ENCODE data around the gene CAB39. TPM values are rescaled to one million over a fixed set of nuclear protein-coding genes. Genes with fewer than 3 reads are reported as not detected.

Gene CAB39
- total and polyA plus RNA-seq, 2 donors (not counting 1 experiment from before 2014, with no cell fraction given) = 21.7 to 75.7 TPM

DNA sequence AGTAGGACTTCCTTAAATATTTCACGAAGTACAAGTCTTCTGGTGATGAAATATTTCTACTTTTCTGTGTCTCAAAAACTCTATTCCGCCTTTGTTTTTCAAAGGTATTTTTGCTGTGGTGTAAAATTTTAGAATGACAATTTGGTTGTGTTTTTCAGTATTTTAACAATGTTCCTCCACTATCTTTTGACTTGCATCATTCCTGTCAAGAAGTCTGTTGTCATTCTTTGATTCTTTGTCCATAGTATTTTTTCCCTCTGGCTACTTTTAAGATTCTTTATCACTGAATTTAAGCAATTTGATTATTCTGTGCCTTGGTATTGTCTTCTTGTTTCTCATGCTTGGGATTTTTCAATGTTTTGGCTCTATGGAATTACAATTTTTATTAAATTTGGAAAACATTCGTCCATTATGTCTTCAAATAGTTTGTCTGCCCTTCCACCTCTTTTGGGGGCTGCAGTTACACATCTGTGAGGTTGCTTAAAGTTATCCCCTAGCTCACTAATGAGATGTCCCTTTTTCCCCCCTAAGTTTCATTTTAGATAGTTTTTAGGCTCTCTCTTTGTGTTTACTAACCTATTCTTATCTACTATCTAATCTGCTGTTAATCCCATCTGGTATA lies 76.0 kb downstream of the CAB39 start:
- no peak for TF ChIP-seq EZH2 (IDR thresholded peaks at IDR 0.05; ENCODE audit: borderline replicate concordance, insufficient read depth, low read depth, low read length, poor library complexity, severe bottlenecking)
- TF ChIP-seq, protein P1, sequence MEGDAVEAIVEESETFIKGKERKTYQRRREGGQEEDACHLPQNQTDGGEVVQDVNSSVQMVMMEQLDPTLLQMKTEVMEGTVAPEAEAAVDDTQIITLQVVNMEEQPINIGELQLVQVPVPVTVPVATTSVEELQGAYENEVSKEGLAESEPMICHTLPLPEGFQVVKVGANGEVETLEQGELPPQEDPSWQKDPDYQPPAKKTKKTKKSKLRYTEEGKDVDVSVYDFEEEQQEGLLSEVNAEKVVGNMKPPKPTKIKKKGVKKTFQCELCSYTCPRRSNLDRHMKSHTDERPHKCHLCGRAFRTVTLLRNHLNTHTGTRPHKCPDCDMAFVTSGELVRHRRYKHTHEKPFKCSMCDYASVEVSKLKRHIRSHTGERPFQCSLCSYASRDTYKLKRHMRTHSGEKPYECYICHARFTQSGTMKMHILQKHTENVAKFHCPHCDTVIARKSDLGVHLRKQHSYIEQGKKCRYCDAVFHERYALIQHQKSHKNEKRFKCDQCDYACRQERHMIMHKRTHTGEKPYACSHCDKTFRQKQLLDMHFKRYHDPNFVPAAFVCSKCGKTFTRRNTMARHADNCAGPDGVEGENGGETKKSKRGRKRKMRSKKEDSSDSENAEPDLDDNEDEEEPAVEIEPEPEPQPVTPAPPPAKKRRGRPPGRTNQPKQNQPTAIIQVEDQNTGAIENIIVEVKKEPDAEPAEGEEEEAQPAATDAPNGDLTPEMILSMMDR (IDR thresholded peaks at IDR 0.05) = no peak
- no peaks in the 10 kb centered on the region for H3K27me3 Mint-ChIP-seq
- DNase-seq = no peak
- peaks cover 50% of the 10 kb centered on the region for H3K79me2 ChIP-seq (ENCODE audit: control insufficient read depth, insufficient read depth, low read length)
- ATAC-seq (ENCODE audit: low read depth) = no peak
- H3K9ac ChIP-seq (ENCODE audit: low read length) = no peak overlapping the region
- CTCF ChIA-PET = interaction anchor here (1.0 to 2.8 kb wide), 3 partner anchors 10 to 22 kb away, joined by 3 to 17 read pairs (median 6); no protein-coding TSS in a partner anchor
- H3K27ac ChIP-seq (ENCODE audit: low read length in 2 of 2) = no peak overlapping the region
- H3K9me3 ChIP-seq (ENCODE audit: control extremely low read depth in 1 of 3, control insufficient read depth in 2 of 3, insufficient read depth in 1 of 3, low read length in 2 of 3) = peaks cover 8 to 28% (median 15%) of the 10 kb centered on the region in 3 donors
- peaks cover 16 to 56% of the 10 kb centered on the region in 2 experiments for H3K36me3 ChIP-seq (replicated peaks in 1 of 2; ENCODE audit: control extremely low read depth in 1 of 2, control insufficient read depth in 1 of 2, extremely low read depth in 1 of 2, insufficient read depth in 2 of 2, low read length in 1 of 2)
- H3K27me3 ChIP-seq (replicated peaks in 1 of 4; ENCODE audit: control extremely low read depth in 1 of 4, control insufficient read depth in 3 of 4, insufficient read depth in 4 of 4, low read length in 3 of 4) = no peaks in the 10 kb centered on the region
- peaks cover 14% of the 10 kb centered on the region for H3K9me3 Mint-ChIP-seq (ENCODE audit: insufficient read depth)
- H3K27ac Mint-ChIP-seq = no peak overlapping the region
- no peak overlapping the region for H3K4me3 ChIP-seq (ENCODE audit: control extremely low read depth in 1 of 5, extremely low read depth in 1 of 5, insufficient read depth in 1 of 5, low read depth in 2 of 5, low read length in 4 of 5)
- H2AFZ ChIP-seq (ENCODE audit: insufficient read depth, low read depth, low read length, poor library complexity, severe bottlenecking) = no peak overlapping the region
- peaks cover 26% of the 10 kb centered on the region for H3K4me1 Mint-ChIP-seq
- H3K4me2 ChIP-seq (replicated peaks; ENCODE audit: low read depth, low read length, poor library complexity, severe bottlenecking) = no peak overlapping the region
- WGBS (ENCODE audit: insufficient coverage) = no CpG with 5 or more reads among the region's 3 CpGs
- POLR2A ChIA-PET = no interaction called here
- H3K4me1 ChIP-seq (ENCODE audit: control insufficient read depth in 2 of 2, insufficient read depth in 2 of 2, low read length in 2 of 2) = peaks cover 1 to 14% of the 10 kb centered on the region in 2 donors
- H3K4me3 Mint-ChIP-seq = no peak overlapping the region
- peaks cover 14% of the 10 kb centered on the region for H4K20me1 ChIP-seq (ENCODE audit: control insufficient read depth, insufficient read depth, low read length, poor library complexity, severe bottlenecking)
- intact Hi-C loops (cut with micrococcal nuclease) = no loop called here

DNA sequence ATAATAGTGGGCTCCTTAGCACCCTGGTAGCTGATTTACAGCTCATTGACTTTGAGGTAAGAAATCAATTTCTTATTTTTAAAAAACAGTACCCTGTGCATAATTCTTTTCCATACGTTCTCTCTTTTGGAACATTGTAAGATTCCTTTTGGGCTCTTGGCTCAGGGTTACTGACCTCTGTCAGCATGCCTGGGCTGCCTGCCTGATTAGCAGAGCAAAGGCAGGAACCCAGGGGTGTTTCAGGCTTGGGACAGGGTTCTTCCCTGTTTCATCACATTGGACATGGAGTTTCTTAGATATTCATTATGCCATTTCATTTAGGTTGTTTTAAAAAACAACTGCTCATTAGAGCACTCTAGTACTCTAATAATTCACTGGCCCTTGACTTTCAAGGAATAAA lies 78.3 kb downstream of the CAB39 start:
- Mint-ChIP-seq H3K4me3 (no peak overlapping the region), H3K27me3 (no peaks in the 10 kb centered on the region), H3K4me1 (peaks cover 17% of the 10 kb centered on the region), H3K27ac (peak overlapping the region; percentile 77), H3K9me3 (ENCODE audit: insufficient read depth) (peaks cover 14% of the 10 kb centered on the region)
- Histone ChIP-seq H4K20me1 (ENCODE audit: control insufficient read depth, insufficient read depth, low read length, poor library complexity, severe bottlenecking) (peaks cover 8% of the 10 kb centered on the region), H3K79me2 (ENCODE audit: control insufficient read depth, insufficient read depth, low read length) (peaks cover 34% of the 10 kb centered on the region), H3K4me1 (ENCODE audit: control insufficient read depth in 2 of 2, insufficient read depth in 2 of 2, low read length in 2 of 2) (peaks cover 11% of the 10 kb centered on the region in 2 donors), H3K9ac (ENCODE audit: low read length) (no peak overlapping the region), H3K9me3 (ENCODE audit: control extremely low read depth in 1 of 3, control insufficient read depth in 2 of 3, insufficient read depth in 1 of 3, low read length in 2 of 3) (peaks cover 8 to 28% (median 10%) of the 10 kb centered on the region in 3 donors), H3K4me2 (replicated peaks; ENCODE audit: low read depth, low read length, poor library complexity, severe bottlenecking) (no peak overlapping the region), H3K36me3 (replicated peaks in 1 of 2; ENCODE audit: control extremely low read depth in 1 of 2, control insufficient read depth in 1 of 2, extremely low read depth in 1 of 2, insufficient read depth in 2 of 2, low read length in 1 of 2) (peaks cover 13 to 73% of the 10 kb centered on the region in 2 experiments), H3K27ac (ENCODE audit: low read length in 2 of 2) (no peak overlapping the region), H3K27me3 (replicated peaks in 1 of 4; ENCODE audit: control extremely low read depth in 1 of 4, control insufficient read depth in 3 of 4, insufficient read depth in 4 of 4, low read length in 3 of 4) (no peaks in the 10 kb centered on the region), H2AFZ (ENCODE audit: insufficient read depth, low read depth, low read length, poor library complexity, severe bottlenecking) (no peak overlapping the region), H3K4me3 (ENCODE audit: control extremely low read depth in 1 of 5, extremely low read depth in 1 of 5, insufficient read depth in 1 of 5, low read depth in 2 of 5, low read length in 4 of 5) (no peak overlapping the region)
- CTCF ChIA-PET = interaction anchor here (0.9 to 1.4 kb wide), 3 partner anchors 8 to 33 kb away, joined by 3 to 5 read pairs (median 3); no protein-coding TSS in a partner anchor
- ATAC-seq (ENCODE audit: low read depth) = no peak
- DNase-seq = no peak
- WGBS (ENCODE audit: insufficient coverage) = 86% methylated on average over 1 of the region's 1 CpG
- POLR2A ChIA-PET = no interaction called here
- no peak for TF ChIP-seq EZH2 (IDR thresholded peaks at IDR 0.05; ENCODE audit: borderline replicate concordance, insufficient read depth, low read depth, low read length, poor library complexity, severe bottlenecking)
- TF ChIP-seq, protein P1 (IDR thresholded peaks at IDR 0.05) = no peak
- intact Hi-C loops (cut with micrococcal nuclease) = loop anchor here (10.0 kb wide), 1 partner anchor 136 kb away; no protein-coding TSS in a partner anchor

Measured in B cell (primary cell).